HK-2 (cell line): ENCODE results near the gene PCYT2.

Experiments
- DNase-seq: peaks from one replicate; pipeline ENCODE4 v3.0.0-alpha.2; 2018; ENCODE audit not compliant: unreplicated experiment

PCYT2 gene

DNA sequence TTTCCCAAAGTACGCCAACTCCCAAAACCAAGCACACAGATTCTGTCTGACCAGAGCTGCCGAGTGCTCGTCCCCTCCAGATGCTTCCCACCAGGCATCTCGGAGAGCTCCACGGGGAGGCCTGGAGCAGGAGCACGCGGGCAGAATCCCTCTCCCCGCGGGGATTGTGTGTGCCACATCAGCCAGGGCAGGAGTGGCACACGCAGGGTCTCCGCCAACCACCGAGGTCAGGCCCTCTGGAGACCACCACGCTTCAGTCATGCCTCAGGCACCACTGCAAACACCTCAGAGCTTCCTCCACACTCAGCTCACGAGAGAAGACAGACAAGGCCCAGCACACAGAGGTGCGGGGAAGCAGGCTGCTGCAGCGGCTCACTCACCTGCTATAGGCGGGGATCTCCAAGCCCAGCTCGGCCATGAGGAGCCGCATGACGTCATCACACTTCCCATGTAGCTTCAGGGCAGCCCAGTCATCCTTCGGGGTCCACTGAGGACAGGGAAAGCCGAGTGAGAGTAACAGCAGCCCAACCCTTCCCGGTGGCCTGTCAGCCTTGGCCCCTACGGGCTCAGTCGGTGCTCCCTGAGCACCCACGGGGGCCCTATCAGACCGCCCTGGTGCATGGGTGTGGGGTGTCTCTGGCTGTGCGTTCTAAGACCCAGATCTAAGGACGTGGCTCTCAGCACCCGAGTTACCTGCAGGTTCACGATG lies 2.3 kb upstream of the PCYT2 start:
- no peak for DNase-seq

DNA sequence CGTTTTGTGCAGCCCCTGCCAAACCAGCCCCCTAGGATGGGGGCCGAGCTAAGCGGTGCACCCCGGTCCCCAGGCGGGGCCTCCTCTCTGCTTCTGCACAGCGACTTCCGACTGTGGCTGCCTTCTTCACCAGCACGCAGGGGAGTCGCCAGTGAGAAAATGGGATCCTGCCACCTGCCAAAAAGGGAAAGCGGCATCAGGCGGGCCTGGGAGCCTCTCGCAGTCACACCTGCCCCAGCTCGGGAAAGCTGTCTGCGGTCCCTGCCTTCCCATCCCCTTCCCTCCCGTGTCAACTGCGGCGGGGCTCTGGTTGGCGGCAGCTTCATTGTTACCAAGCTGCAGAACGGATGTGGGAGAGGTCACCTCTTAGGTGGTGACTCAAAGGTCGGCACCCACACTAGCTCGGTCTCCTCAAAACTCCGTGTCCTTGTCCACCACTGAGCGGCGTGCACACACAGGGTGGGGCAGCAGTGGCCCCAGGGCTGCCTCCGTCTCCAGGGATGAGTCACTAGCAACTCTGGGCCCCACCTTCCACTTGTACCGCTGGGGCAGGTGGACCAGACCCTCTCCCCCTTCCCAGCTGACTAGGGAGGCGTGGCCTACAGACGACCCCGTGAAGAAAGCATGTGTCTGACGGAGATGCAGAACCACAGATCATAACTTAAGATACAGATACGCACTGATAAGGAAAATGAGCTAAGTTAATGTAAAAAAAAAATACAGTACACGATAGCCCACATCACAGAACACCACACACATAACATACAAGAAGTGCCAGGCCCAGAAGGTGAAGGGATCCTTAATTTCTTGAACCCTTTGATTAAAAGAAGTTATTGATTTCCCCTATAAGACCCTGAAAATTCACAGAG lies 1.5 kb upstream of the PCYT2 start:
- DNase-seq, result no peak

DNA sequence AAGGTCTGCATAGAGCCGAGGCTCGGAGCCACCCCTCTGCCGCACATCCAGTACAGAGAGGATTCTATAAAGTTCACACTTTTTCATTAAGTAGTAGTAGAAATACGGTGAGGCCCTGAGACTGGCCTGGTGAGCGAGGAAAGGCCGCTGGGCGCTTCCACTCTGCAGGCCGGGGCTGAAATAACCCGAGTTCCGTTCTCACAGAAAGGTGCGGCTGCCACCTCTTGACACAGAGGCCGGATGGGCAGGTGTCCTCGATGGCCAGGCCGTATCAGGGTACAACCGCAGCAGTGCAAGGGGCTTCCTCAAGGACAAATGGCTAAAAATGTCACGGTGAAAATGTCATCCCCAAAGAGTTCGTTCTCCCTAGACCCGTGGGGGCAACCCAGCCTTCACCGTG lies 770 bp upstream of the PCYT2 start:
- no peak for DNase-seq

- no peak for DNase-seq
Observed at GRCh38 chr17:81910840-81911276, 341 bp downstream of the PCYT2 start.

GRCh38 chr17:81909966-81910839 lies 996 bp downstream of the PCYT2 start:
- peak; percentile 51 for DNase-seq

- no peak for DNase-seq
Observed at GRCh38 chr17:81909231-81909630, 2.0 kb downstream of the PCYT2 start.

DNA sequence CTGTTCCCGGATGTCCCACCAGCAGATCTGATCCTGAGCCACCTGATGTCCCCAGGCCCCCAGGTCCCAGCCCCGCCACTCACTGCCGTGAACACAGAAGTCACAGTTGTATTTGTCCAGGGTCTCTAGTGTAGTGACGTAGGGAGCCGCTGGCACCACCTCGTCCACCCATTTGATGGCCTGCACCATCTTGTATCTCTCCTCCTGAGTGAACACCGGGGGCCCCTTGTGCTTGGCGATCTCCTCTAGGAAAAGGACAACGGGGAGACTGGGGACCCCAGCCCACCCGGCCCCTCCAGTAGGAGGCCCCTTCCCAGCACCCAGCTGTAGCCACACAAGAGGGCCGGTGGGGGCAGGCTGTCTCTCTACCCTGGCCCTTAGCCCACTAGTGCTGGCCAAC lies 2.4 kb downstream of the PCYT2 start:
- DNase-seq, result no peak

GRCh38 chr17:81907219-81908145 lies 3.7 kb downstream of the PCYT2 start:
- no peak for DNase-seq

DNA sequence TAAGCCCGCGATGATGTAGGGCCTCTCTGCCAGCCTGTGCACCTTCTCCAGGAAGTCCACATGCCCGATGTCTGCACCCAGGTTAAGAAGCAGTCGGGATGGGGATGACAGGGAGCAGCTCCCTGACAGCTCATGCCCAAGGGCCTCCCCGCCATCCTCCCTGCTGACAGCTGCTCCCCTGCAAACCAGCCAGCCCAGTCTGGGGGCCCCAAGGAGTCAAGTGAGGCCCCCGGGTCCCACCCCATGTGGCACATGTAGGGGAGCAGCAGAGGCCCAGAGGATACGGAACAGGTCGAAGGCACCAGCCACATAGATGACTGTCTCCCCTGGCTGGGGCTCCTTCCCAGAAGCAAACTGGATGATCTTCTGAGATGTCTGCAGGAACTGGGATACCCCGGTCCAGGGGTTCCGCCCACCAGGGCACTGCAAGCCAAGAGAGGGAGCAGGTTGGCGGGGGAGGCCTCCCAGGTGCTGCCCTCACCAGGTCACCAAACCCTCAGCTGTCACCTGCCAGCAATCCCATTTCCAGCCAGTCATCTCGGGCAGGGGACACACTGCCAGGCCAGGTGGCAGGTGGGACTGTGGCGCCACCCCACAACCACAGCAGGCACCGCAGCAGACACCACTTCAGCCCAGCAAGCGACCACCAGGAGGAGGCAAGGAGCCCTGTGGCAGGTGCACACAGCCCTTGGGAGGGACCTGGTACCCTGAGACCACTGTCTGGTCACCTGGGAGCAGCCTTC lies 4.6 kb downstream of the PCYT2 start:
- no peak for DNase-seq

GRCh38 chr17:81905993-81906392 lies 5.2 kb downstream of the PCYT2 start:
- DNase-seq, result no peak

DNA sequence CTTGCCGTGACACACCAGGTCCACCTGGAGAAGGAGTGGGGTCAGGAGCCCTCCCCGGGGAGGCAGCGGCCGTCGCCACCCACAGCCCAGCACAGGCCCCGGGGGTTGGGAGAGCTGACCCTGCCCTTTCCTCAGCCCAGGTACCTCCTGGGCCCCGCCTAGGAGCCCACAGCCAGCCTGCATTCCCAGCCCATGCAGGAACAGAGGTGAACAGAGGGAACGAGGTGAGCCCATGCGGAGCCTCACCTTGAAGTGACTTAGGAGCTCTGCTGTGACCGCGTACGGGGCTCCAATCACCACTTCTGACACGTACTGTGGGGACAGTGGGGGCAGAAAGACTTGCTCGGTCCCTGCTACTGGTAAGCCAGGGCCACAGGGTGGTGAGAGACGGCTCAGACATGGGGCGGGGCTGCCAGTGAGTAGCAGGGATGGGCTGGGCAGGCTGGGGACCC lies 5.7 kb downstream of the PCYT2 start:
- DNase-seq, result no peak

- DNase-seq, result no peak
Observed at GRCh38 chr17:81904600-81905423, 6.4 kb downstream of the PCYT2 start.

GRCh38 chr17:81903896-81904599 lies 7.2 kb downstream of the PCYT2 start:
- DNase-seq, result no peak

DNA sequence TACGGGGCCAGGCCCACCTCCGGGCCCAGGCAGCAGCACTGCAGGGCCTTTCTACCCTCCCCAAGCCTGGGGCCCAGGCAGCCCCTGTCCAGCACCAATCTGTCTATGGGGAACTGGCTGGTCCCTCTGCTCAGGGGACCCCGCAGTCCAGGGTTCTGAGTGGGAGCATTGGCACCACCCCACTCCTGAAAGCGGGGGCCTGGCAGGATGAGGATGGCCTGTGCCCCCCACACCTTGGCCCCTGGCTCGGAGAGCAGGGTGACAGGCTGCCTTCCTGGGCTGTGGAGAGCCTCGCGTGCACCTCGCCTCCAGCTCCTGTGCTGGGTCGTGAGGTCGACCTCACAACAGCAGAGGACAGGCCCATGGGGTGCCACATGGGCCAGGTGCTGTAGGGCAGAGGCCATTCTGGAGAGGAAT lies 7.8 kb downstream of the PCYT2 start:
- DNase-seq, result no peak

DNA sequence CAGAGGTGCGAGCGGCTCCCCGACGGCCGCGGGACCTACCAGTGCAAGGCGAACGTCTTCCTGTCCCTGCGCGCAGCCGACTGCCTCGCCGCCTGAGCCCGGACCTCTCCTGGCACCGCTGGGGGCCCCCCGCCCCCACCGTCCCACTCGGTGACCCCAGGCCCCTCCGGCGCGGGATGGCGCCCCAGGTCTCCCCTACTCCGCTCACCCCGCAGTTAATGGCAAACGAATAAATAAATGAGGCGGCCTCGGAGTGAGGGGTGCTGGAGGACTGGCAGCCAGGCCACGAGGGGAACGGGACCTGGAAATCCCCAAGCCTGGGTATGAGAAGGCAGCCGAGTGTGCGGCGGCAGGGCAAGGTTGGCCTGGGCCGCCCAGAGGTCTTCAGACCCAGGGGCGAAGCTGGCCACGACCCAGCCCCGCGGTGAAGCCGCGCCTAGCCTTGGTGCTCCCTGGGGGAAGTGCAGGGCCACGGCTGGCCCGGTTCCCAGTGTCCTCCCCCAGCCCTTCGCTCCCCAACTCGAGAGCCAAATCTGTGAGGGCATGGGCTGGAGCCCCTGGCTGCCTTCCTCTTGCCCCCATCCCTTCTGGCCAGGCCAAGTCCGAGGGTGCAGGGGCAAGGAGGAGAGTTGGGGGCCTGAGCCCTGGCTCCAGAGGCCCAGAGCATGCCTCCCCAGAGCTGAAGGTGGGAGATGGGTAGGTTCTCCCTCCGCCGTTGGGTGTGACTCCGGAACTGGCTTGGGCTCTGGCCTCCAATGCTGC lies 8.4 kb downstream of the PCYT2 start:
- no peak for DNase-seq

DNA sequence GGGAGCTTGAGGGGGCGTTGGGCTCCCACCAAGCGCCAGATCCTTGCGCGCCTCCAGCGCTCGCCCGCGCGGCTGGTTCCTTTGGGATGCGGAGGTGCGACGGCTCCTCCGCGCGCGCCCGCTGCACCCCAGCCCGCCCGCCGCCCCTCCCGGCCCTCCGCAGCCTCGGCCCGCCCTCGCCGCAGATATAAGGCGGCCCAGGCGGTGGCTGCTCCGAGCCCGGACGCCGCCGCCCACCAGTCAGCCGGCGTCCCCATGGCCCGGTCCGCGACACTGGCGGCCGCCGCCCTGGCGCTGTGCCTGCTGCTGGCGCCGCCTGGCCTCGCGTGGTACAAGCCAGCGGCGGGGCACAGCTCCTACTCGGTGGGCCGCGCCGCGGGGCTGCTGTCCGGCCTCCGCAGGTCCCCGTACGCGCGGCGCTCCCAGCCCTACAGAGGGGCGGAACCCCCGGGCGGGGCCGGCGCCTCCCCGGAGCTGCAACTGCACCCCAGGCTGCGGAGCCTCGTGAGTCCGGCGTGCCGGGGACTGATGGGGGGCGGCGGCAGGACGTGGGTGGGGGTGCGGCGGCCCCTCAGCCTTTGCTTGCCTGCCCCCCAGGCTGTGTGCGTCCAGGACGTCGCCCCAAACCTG lies 9.1 kb downstream of the PCYT2 start, which contains the start of gene NPB:
Gene NPB, plus strand, starts transcription at position 216 of the 630 bp plus-strand sequence. Its CDS starts 40 bp downstream, at position 256.
- DNase-seq, result no peak
